ENCODE measurements around the gene GRK1.

DNA sequence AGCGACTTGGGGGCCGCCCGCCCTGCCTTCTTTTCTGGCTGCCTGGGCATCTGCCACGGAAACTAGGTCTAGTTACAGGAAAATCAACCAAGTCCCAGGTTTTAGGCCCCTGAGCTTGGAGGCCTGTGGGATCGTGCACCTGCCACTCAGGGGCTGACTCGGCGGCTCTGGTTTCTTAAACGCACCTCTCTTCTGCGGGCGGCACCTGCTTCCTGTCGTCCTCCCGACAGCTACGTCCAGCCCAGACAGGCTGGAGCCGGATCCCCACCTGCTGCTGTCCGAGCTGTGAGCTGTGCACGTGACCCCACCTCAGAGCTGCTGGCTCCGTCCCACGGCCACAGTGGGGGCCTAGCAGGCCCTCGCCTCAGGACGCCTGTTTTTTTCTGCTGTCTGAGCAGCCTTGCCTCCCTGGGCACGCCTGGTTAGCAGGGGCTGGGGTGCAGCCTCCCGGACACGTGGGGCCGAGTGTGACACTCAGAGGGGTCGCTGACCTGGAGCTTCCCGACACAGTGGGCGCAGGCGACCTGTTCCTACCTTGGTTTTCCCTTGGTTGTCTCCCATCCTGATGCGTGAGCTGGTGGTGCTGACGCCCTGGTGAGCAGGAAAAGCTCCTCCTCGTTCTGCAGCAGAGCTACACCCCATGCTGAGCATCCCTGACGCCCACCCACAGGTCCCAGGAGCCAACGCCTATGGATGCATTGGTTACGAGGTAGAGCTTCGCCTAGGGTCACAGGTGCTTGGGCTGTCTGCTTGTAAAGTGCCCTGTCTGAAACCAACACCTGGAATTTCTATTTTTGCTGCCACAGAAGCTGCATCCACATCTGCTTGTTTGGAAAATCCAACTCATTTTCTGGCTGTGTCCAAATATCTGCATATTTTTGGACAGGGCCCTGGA, 109.5 kb downstream of the GRK1 start:
- TF ChIP-seq ZNF521 (tag by site-specific recombination; IDR thresholded peaks at IDR 0.05) (no peak), ZNF175 (tag by site-specific recombination; IDR thresholded peaks at IDR 0.05) (no peak)

Measured in HEK293 (cell line).